CD4-positive, alpha-beta T cell (primary cell): ENCODE data around the gene OR5AN1. TPM values are rescaled to one million over a fixed set of nuclear protein-coding genes. Genes with fewer than 3 reads are reported as not detected.
A peak's percentile ranks its signal among the peaks of the same experiment; 100 is the strongest.
"Not testable (repeated sequence)": the region's sequence is repeated elsewhere in the genome, so short reads cannot be mapped to it uniquely, and the experiment has no call there.

Experiments used
- ATAC-seq: fragments of 200-7000 bp; cut with Tn5 transposase; one replicate; pipeline ENCODE4 v1.10.0; 2022; ENCODE audit warnings: mild to moderate bottlenecking; ENCODE audit not compliant: poor library complexity
- CTCF ChIA-PET: fragments of 350-600 bp; sonication (Branson Sonifier 250); formaldehyde crosslinking; loops from one replicate; lab custom pipeline; 2021; ENCODE audit warnings: antibody characterized with exemption, inconsistent platforms; lab: Charles Lee
- POLR2A ChIA-PET: fragments of 350-600 bp; sonication (Branson Sonifier 250); formaldehyde crosslinking; loops from one replicate; lab custom pipeline; 2021; ENCODE audit warnings: antibody characterized with exemption, inconsistent platforms; lab: Charles Lee
- DNase-seq, 14 experiments: peaks; one replicate each; pipeline ENCODE4 v3.0.0-alpha.2; 2013 to 2020; ENCODE audit warnings: mixed read lengths in 2 of 14
- H3K27ac ChIP-seq, 2 donors: one replicate each; pipeline versions ENCODE4 v1.5.1 to v1.7.0; 2013; ENCODE audit warnings: low read length in 2 of 2, low read depth in 1 of 2, mild to moderate bottlenecking in 1 of 2
- H3K27me3 ChIP-seq, 2 experiments: 1 replicate in 1 of 2; 2 replicates in 1 of 2; pipeline versions ENCODE4 v1.6.1 to v1.7.0; 2013; ENCODE audit warnings: low read length in 2 of 2, control low read depth in 1 of 2, mild to moderate bottlenecking in 1 of 2, moderate library complexity in 1 of 2; ENCODE audit not compliant: insufficient read depth in 2 of 2, control insufficient read depth in 1 of 2
- H3K36me3 ChIP-seq: one replicate; pipeline ENCODE4 v1.6.1; 2013; ENCODE audit warnings: low read length, control low read depth; ENCODE audit not compliant: insufficient read depth
- H3K4me1 ChIP-seq: one replicate; pipeline ENCODE4 v1.6.1; 2013; ENCODE audit warnings: low read length, control low read depth; ENCODE audit not compliant: insufficient read depth
- H3K4me3 ChIP-seq: one replicate; pipeline ENCODE4 v1.5.1; 2013; ENCODE audit warnings: mild to moderate bottlenecking, low read length, moderate library complexity
- H3K9me3 ChIP-seq, 2 experiments: 1 replicate in 1 of 2; 2 replicates in 1 of 2; pipeline versions ENCODE4 v1.6.1 to v1.7.0; 2013; ENCODE audit warnings: low read length in 2 of 2, mild to moderate bottlenecking in 2 of 2, control low read depth in 1 of 2, moderate library complexity in 1 of 2; ENCODE audit not compliant: control insufficient read depth in 1 of 2, insufficient read depth in 1 of 2
- H3K27ac Mint-ChIP-seq: one replicate; pipeline ENCODE4 v1.8.0; 2020; ENCODE audit warnings: mixed read lengths
- H3K27me3 Mint-ChIP-seq: one replicate; pipeline ENCODE4 v1.8.0; 2021; ENCODE audit warnings: mixed read lengths
- H3K36me3 Mint-ChIP-seq: one replicate; pipeline ENCODE4 v1.8.0; 2021; ENCODE audit warnings: low read depth, mixed read lengths
- H3K4me1 Mint-ChIP-seq: one replicate; pipeline ENCODE4 v1.8.0; 2021; ENCODE audit warnings: low read depth, mixed read lengths
- H3K4me3 Mint-ChIP-seq: one replicate; pipeline ENCODE4 v1.8.0; 2020; ENCODE audit warnings: mild to moderate bottlenecking, mixed read lengths
- H3K9me3 Mint-ChIP-seq: one replicate; pipeline ENCODE4 v1.8.0; 2020; ENCODE audit warnings: mixed read lengths
- CTCF ChIP-seq: fragments of 200-600 bp; IDR thresholded peaks from one replicate; pipeline ENCODE4 v1.8.0; 2022; ENCODE audit warnings: antibody characterized with exemption, mild to moderate bottlenecking
- intact Hi-C, 2 experiments: fragments of 100-400 bp; cut with DNase I in 1 of 2; cut with micrococcal nuclease in 1 of 2; formaldehyde crosslinking; loops; one replicate each; pipeline versions ENCODE4 v1.15.1 to v1.9.0; 2023 to 2025; cut with DNase I, micrococcal nuclease
- total RNA-seq, 174 experiments: library from RNA in 2 of 174; stranded (reverse) in 2 of 174; gene quantifications; one replicate each; pipeline ENCODE4 v1.2.3 and lab custom pipeline; 2021 to 2026

The OR5AN1 gene
- total RNA-seq, 2 experiments from 2014 or later = not detected

- no peak for DNase-seq
- Histone ChIP-seq H3K36me3 (no peaks in the 10 kb centered on the region), H3K4me1 (no peaks in the 10 kb centered on the region), H3K4me3 (no peak overlapping the region), H3K9me3 (peaks cover 0 to 7% of the 10 kb centered on the region in 2 experiments), H3K27me3 (peaks cover 0 to 5% of the 10 kb centered on the region in 2 experiments), H3K27ac (no peak overlapping the region)
- intact Hi-C loops = no loop called here
- Mint-ChIP-seq H3K36me3 (no peaks in the 10 kb centered on the region), H3K4me1 (no peaks in the 10 kb centered on the region), H3K4me3 (no peak overlapping the region), H3K27me3 (peaks cover 28% of the 10 kb centered on the region), H3K9me3 (no peaks in the 10 kb centered on the region), H3K27ac (no peak overlapping the region)
- CTCF ChIA-PET = no interaction called here
- no peak for ATAC-seq
- POLR2A ChIA-PET = no interaction called here
- TF ChIP-seq CTCF = no peak
Measured at GRCh38 chr11:59358020-59358419, 675 bp upstream of the OR5AN1 start.

DNA sequence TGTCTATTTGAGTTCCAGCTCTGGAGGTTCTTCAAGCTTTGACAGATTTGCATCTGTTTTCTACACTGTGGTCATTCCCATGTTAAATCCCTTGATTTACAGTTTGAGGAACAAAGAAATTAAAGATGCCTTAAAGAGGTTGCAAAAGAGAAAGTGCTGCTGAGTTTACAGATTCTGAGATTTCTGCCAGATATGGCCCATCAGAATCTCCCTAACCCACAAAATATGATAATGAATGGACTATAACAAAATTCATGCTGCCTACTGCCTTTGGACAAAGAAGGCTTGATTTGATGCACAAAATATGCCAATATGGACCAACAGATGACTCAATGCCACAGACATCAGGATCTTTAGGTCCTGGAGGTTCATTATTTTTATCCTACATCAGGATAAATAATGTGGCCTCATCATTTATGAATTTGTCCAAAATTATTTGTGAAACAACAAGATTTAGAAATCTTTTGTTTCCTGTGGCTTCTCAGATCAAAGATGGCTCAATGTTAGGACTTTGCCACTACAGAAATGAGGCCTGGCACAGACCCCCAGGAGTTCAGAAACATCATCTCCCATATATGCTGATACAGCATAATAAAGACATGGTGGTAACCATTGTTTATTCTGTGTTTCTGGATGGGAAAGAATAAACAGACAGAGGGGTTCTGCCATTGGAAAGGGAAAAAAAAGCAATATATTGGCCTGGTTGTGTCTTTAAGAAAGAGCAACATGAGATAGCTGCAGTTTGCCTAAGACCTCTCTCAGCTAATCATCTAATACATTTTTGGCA, 6.7 kb downstream of the OR5AN1 start:
- Mint-ChIP-seq H3K9me3 (peaks cover 4% of the 10 kb centered on the region), H3K27ac (no peak overlapping the region)

DNA sequence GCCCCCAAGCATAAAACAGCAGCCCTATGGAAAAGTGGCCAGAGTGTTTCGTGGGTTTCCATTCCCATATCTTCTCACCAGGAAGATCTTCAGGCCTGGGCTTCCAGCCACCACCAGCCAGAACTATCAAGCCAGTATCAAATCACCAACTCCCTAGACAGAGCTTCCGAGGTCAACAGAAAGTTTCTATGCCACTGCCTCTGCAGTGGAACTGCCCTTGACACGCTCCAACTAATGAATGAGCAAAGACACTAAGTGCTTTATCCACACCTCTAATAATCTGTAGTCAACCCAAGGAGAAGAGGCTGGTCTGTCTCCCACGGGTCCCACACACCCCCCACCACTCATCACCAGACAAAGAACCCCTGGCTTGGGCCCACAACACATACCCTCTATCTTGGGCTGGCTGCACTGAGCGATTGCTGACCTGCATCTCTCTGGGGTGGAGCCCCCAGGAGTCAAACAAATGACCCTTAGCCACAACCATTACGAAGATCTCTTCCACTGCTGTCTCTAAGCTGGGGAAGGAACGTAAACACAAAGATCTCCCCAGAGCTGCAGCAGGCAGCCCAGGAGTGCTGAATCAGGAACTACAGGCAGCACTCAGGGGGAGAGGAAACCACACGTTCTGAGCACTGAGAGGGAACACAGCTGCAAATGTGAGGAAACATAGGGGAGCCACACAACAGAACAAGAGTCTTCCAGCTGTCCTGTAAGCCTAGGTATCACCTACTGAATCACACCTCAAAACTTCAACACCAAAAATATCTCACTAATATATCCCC, 9.7 kb downstream of the OR5AN1 start:
- Histone ChIP-seq H3K27me3 (no peaks in the 10 kb centered on the region), H3K9me3 (peaks cover 3 to 9% of the 10 kb centered on the region in 2 experiments), H3K4me1 (no peaks in the 10 kb centered on the region), H3K4me3 (no peak overlapping the region), H3K36me3 (no peaks in the 10 kb centered on the region), H3K27ac (no peak overlapping the region)
- Mint-ChIP-seq H3K36me3 (no peaks in the 10 kb centered on the region), H3K4me1 (no peaks in the 10 kb centered on the region), H3K27me3 (peaks cover 18% of the 10 kb centered on the region), H3K4me3 (no peak overlapping the region), H3K27ac (no peak overlapping the region), H3K9me3 (peaks cover 9% of the 10 kb centered on the region)
- ChIA-PET POLR2A (no interaction called here), CTCF (no interaction called here)
- no peak for ATAC-seq
- no peak for TF ChIP-seq CTCF
- intact Hi-C loops = no loop called here
- peak in 1 of 14 experiments; percentile 2 for DNase-seq

More for the DNA sequence above, 6.7 kb downstream of the OR5AN1 start:
- POLR2A ChIA-PET = no interaction called here
- Mint-ChIP-seq H3K27me3 (peaks cover 14% of the 10 kb centered on the region), H3K36me3 (no peaks in the 10 kb centered on the region), H3K4me3 (no peak overlapping the region), H3K4me1 (no peaks in the 10 kb centered on the region)
- intact Hi-C loops = no loop called here
- no peak overlapping the region for H3K4me3 ChIP-seq
- CTCF ChIA-PET = no interaction called here
- no peaks in the 10 kb centered on the region for H3K36me3 ChIP-seq
- peaks cover 3 to 5% of the 10 kb centered on the region in 2 experiments for H3K9me3 ChIP-seq
- DNase-seq (no peak), ATAC-seq (no peak)
- no peak for TF ChIP-seq CTCF
- H3K4me1 ChIP-seq = no peaks in the 10 kb centered on the region
- no peak overlapping the region for H3K27ac ChIP-seq
- H3K27me3 ChIP-seq = no peaks in the 10 kb centered on the region

- H3K4me1 Mint-ChIP-seq, H3K36me3 ChIP-seq, H3K9me3 Mint-ChIP-seq, POLR2A ChIA-PET, DNase-seq, H3K4me1 ChIP-seq, CTCF ChIA-PET, H3K27ac Mint-ChIP-seq, intact Hi-C loops, H3K27me3 ChIP-seq, ATAC-seq, H3K4me3 ChIP-seq, H3K9me3 ChIP-seq, H3K27ac ChIP-seq, H3K36me3 Mint-ChIP-seq, H3K4me3 Mint-ChIP-seq: not testable (repeated sequence)
- H3K27me3 Mint-ChIP-seq = peaks cover 20% of the 10 kb centered on the region
Measured at GRCh38 chr11:59372324-59372723, 13.6 kb downstream of the OR5AN1 start.
